WI38 (cell line): ENCODE measurements around the gene SIL1.

ENCODE experiments used
- H3K4me3 ChIP-seq: 2 replicates; pipeline ENCODE4 v1.5.1; 2011; ENCODE audit warnings: low read depth, mild to moderate bottlenecking, control low read depth, low read length
- TF ChIP-seq, protein P1 (sequence below): IDR thresholded peaks from 2 replicates; pipeline ENCODE4 v1.5.1; 2012; ENCODE audit warnings: low read depth, mild to moderate bottlenecking, control low read depth, low read length

The SIL1 gene

DNA sequence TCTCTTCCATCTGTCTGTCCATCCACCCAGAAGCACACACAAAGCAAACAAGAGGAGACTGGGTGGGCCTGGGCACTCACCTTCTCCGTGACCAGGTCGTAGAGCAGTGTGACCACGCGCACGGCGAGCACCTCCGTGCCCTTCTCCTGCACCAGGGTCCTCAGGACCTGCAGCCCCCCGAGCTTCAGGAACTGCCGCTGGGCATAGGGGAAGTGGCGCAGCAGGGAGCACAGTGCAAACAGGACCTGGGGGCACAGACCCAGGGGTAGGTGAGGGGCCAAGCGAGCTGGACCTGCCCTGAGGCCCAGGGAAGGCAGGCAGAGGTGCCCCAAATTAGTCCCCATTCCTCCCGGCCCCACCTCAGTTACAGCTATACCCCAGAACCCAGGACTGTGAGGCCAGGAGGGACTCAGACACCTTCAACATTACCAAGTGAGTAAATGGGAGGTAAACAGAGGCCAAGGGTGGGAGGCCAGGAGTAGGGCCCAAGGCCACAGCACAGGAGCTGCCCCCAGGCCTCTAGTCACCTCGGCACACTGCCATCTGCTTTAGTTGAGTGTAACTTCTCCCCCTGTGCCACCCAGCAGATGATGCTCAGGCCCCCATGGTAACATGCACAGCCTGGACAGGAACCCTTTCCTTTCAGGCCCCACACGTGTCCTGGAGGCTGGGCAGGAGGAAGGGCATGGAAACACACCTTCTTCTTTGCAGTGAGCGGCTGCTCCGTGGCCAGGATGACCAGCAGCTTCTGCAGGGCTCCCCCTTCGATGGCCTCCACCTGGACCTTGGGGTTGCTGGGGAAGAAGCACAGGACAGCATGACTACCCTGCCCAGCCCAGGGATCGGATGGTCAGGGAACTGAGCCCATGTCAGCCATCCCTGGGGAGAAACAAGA lies 246.8 kb downstream of the SIL1 start:
- TF ChIP-seq, protein P1, sequence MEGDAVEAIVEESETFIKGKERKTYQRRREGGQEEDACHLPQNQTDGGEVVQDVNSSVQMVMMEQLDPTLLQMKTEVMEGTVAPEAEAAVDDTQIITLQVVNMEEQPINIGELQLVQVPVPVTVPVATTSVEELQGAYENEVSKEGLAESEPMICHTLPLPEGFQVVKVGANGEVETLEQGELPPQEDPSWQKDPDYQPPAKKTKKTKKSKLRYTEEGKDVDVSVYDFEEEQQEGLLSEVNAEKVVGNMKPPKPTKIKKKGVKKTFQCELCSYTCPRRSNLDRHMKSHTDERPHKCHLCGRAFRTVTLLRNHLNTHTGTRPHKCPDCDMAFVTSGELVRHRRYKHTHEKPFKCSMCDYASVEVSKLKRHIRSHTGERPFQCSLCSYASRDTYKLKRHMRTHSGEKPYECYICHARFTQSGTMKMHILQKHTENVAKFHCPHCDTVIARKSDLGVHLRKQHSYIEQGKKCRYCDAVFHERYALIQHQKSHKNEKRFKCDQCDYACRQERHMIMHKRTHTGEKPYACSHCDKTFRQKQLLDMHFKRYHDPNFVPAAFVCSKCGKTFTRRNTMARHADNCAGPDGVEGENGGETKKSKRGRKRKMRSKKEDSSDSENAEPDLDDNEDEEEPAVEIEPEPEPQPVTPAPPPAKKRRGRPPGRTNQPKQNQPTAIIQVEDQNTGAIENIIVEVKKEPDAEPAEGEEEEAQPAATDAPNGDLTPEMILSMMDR = no peak
- H3K4me3 ChIP-seq = no peak overlapping the region

DNA sequence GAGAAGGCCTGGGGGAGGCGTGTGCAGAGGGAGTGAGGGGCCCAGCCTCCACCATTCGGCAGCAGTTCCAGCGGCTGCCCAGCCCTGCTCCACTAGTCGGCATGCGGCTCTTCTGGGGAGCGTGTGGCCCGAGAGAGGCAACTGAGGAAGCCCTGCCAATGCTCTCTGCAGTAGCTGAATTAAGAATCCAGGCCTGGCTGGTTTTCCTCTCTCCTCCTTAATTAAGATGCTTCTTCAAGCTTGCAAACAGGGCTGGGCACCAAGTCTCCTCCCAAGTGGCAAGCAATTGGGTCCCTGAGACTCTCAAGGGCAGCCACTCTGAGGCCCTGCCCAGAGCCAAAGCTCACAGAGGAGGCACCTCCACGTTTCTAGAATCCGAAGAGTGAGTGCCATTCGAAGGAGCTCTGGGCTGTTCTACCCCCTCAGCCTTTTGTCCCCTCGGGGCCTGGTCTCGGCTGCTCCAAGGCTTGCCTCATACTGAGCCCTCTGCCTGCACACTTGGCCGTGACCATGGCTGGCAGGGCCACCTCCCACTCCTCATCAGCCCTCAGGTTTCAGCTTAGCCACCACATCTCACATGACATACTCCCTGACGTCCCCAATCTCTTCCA lies 247.6 kb downstream of the SIL1 start:
- H3K4me3 ChIP-seq = no peak overlapping the region
- TF ChIP-seq, protein P1 = no peak

DNA sequence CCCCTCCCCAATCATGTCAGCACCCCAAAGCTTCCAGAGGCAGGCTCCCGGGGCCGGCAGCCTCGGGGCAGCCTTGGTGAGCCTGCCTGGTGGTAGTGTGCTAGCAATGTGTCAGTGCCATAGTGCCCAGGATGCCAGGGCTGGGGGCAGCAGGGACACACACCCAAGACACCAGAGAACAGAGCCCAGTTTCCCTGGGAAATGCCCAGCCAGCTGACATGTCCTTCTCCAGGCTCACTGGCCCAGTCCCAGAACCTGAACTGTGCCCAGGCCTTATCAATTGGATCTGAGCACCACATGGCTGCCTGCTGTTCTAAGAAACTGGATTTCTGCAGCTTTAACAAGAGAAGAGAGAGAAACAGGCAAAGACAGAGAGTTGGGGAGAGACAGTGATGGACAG lies 248.2 kb downstream of the SIL1 start:
- TF ChIP-seq, protein P1 = no peak
- no peak overlapping the region for H3K4me3 ChIP-seq

DNA sequence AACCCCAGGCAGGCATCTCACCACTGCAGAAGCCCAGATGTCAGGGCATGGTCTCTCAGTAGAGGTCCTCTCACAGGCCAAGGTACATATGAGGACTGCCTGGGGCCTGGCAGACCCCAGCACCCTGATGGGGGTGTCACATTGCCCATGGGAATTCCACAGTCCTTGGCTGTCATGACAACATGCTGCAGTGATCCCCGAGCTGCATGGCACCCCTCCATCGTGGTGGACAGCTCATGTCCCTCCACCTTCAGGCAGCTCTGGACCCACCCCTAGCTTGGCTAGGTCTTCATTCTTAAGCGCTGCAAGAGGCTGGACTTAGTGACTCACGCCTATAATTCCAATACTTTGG lies 249.0 kb downstream of the SIL1 start:
- no peak overlapping the region for H3K4me3 ChIP-seq
- TF ChIP-seq, protein P1 = no peak

DNA sequence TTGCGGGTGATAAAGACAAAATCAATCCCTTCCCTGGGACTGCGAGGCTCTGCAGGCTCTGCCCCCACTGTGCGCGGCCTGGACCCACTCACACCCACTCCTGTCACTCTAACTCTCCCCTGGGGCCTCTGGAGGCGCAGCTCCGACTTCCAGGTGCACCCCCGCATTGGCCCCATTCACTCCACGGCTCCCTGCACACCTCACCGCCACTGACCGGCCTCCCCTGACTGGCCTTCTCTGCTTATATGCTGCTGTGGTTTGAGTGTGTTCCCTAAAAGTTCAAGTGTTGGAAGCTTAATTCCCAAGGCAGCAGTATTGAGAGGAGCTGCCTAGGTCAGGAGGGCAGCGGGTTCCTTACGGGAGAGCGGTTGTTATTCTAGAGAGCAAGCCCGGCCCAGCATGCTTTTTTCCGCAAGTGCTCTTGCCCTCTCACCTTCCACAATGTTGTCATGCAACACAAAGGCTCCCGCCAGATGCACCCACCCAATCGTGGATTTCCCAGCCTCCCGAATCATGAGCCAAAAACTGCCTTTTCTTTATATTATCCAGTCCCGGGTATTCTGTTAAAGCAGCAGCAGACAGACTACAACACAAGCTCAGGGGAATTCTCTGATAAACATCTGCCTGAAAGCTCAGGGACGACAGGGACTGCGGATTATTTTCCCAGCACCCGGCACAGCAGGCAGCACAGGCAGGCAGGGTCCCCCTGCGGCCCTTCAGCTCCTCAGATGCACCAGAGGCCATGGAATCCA lies 249.5 kb downstream of the SIL1 start:
- TF ChIP-seq, protein P1 = no peak
- H3K4me3 ChIP-seq = no peak overlapping the region

DNA sequence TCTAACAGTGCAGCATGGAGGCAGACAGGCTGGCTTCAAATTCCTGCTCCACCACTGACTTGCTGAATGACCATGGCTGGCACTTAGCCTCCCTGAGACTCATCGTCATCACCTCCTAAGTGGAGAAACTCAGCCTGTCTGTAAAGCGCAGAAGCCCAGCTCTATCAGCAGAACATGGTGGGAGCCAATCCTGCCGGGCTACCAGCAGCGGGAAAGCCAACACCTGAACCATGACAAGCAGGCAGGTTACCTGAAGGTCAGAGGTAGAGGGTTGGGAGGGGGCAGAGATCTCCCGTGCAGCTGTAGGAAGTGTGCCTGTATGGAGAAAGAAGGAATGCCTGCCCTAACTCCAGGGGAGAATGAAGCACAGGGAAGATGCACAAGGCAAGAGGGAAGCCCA lies 250.4 kb downstream of the SIL1 start:
- no peak overlapping the region for H3K4me3 ChIP-seq
- TF ChIP-seq, protein P1 = no peak
